ENCODE results near the gene NEURL2.

NEURL2 gene

DNA sequence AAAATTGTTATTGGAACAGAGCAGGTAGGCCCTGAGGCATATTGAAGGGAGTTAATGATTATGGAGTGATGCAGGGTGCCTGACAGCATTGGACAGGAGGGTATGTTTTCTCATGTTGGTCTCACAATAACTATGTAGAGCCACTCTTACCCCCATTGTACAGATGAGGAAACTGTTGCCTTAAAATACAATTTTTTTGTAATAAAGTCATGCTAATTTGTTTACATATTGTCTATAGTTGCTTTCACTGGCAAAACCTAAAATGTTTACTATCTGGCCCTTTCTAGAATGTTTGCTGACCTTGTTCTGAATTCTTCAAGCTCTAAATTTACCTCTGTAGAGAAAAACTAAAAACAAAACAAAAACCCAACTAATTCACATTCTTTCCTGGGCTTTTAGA, 39.5 kb downstream of the NEURL2 start:
- no peak overlapping the region for H3K4ac ChIP-seq (ENCODE audit: low read depth, low read length)
- H4K8ac ChIP-seq (ENCODE audit: low read depth, low read length): no peak overlapping the region
- H2BK12ac ChIP-seq (ENCODE audit: low read length): no peak overlapping the region
- no peak overlapping the region for H4K12ac ChIP-seq (ENCODE audit: low read depth, low read length)
- no peak overlapping the region for H3K23ac ChIP-seq (ENCODE audit: low read length)
- no peak overlapping the region for H2BK5ac ChIP-seq (ENCODE audit: low read depth, low read length, poor library complexity)
- H3K9me3 ChIP-seq (ENCODE audit: insufficient read depth, low read depth, low read length): no peaks in the 10 kb centered on the region
- H3K36me3 ChIP-seq (ENCODE audit: control insufficient read depth in 1 of 2, insufficient read depth in 2 of 2, low read length in 2 of 2): peaks cover 6 to 13% of the 10 kb centered on the region in 2 experiments
- H2BK120ac ChIP-seq (ENCODE audit: insufficient read depth, low read length, poor library complexity): no peak overlapping the region
- no peak overlapping the region for H3K14ac ChIP-seq (ENCODE audit: low read length)
- H3K18ac ChIP-seq (ENCODE audit: low read length): no peak overlapping the region
- H4K91ac ChIP-seq (ENCODE audit: low read depth, low read length): no peak overlapping the region
- H3K79me2 ChIP-seq (ENCODE audit: control insufficient read depth, insufficient read depth, low read length, poor library complexity): no peaks in the 10 kb centered on the region
- H3K4me3 ChIP-seq (ENCODE audit: low read depth, low read length): no peak overlapping the region
- no peak overlapping the region for H3K4me2 ChIP-seq (ENCODE audit: low read length)
- DNase-seq: no peak
- H3K27me3 ChIP-seq (ENCODE audit: insufficient read depth, low read length): no peaks in the 10 kb centered on the region
- no peaks in the 10 kb centered on the region for H3K4me1 ChIP-seq (ENCODE audit: control insufficient read depth in 1 of 2, insufficient read depth in 2 of 2, low read length in 2 of 2)
- no peak overlapping the region for H2AFZ ChIP-seq (ENCODE audit: insufficient read depth, low read length, poor library complexity)
- H3K9ac ChIP-seq (ENCODE audit: low read length): no peak overlapping the region
- no peak overlapping the region for H3K27ac ChIP-seq (ENCODE audit: low read depth, low read length)
- no peak overlapping the region for H2AK5ac ChIP-seq (ENCODE audit: low read length)
- no peaks in the 10 kb centered on the region for H3K79me1 ChIP-seq (ENCODE audit: low read length)

DNA sequence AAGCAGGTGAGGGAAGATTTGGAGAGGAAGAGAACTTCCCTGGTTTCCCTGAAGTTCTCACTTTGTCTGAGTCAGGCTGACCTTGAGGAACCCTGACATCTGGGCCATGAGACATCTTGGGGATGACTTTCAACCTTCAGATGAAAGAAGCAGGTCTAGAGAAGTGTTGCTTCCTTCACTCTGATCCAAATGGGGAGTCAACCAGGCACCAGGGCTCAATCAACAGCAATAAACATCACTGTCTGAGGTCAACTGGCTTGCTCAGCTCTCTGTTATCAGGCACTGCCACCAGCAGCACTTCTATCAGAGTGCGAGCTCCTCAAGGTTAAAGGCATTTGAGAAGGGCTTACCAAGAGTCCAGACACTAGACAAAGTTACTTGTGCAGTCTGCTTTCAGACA, 40.1 kb downstream of the NEURL2 start:
- H4K12ac ChIP-seq (ENCODE audit: low read depth, low read length): no peak overlapping the region

DNA sequence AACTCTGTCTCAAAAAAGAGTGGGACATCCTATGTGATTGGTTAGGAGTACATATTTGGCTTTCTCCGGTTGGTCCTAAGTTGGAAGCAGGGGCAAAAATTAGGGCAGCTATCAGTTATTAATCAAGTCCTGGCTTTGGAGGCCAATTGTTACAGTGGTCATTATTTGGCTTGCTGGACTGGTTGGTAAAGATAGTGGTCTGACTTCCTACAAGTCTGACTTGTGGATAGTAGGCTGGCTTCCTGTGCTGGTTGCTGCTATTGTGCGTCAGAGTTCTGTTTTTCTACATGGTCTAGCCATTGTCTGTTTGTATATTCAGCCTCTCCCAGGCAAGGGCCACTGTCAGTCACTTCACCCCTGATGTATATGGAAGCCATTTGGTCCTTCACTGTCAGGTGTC, 40.8 kb downstream of the NEURL2 start:
- Histone ChIP-seq H3K27me3 (ENCODE audit: insufficient read depth, low read length) (no peaks in the 10 kb centered on the region), H4K91ac (ENCODE audit: low read depth, low read length) (no peak overlapping the region), H4K8ac (ENCODE audit: low read depth, low read length) (no peak overlapping the region), H2AK5ac (ENCODE audit: low read length) (no peak overlapping the region), H3K79me2 (ENCODE audit: control insufficient read depth, insufficient read depth, low read length, poor library complexity) (no peaks in the 10 kb centered on the region), H3K4ac (ENCODE audit: low read depth, low read length) (no peak overlapping the region), H3K4me1 (ENCODE audit: control insufficient read depth in 1 of 2, insufficient read depth in 2 of 2, low read length in 2 of 2) (no peaks in the 10 kb centered on the region), H2BK120ac (ENCODE audit: insufficient read depth, low read length, poor library complexity) (no peak overlapping the region), H3K9ac (ENCODE audit: low read length) (no peak overlapping the region), H3K9me3 (ENCODE audit: insufficient read depth, low read depth, low read length) (no peaks in the 10 kb centered on the region), H3K4me3 (ENCODE audit: low read depth, low read length) (no peak overlapping the region), H2BK12ac (ENCODE audit: low read length) (no peak overlapping the region), H3K27ac (ENCODE audit: low read depth, low read length) (no peak overlapping the region), H2BK5ac (ENCODE audit: low read depth, low read length, poor library complexity) (no peak overlapping the region), H3K18ac (ENCODE audit: low read length) (no peak overlapping the region), H3K36me3 (ENCODE audit: control insufficient read depth in 1 of 2, insufficient read depth in 2 of 2, low read length in 2 of 2) (peaks cover 6 to 18% of the 10 kb centered on the region in 2 experiments), H3K4me2 (ENCODE audit: low read length) (no peak overlapping the region), H3K14ac (ENCODE audit: low read length) (no peak overlapping the region), H3K23ac (ENCODE audit: low read length) (no peak overlapping the region), H2AFZ (ENCODE audit: insufficient read depth, low read length, poor library complexity) (no peak overlapping the region), H3K79me1 (ENCODE audit: low read length) (no peaks in the 10 kb centered on the region), H4K12ac (ENCODE audit: low read depth, low read length) (no peak overlapping the region)
- DNase-seq: no peak
- no CpG with 5 or more reads among the region's 2 CpGs for WGBS (ENCODE audit: extremely low coverage, insufficient coverage, insufficient read length)

More for the DNA sequence above, 40.1 kb downstream of the NEURL2 start:
- no peak overlapping the region for H3K23ac ChIP-seq (ENCODE audit: low read length)
- no peak overlapping the region for H2BK12ac ChIP-seq (ENCODE audit: low read length)
- no peak for DNase-seq
- no peak overlapping the region for H2BK120ac ChIP-seq (ENCODE audit: insufficient read depth, low read length, poor library complexity)
- H4K91ac ChIP-seq (ENCODE audit: low read depth, low read length): no peak overlapping the region
- no peak overlapping the region for H3K18ac ChIP-seq (ENCODE audit: low read length)
- H2BK5ac ChIP-seq (ENCODE audit: low read depth, low read length, poor library complexity): no peak overlapping the region
- no peak overlapping the region for H3K4ac ChIP-seq (ENCODE audit: low read depth, low read length)
- no peak overlapping the region for H4K8ac ChIP-seq (ENCODE audit: low read depth, low read length)
- no peak overlapping the region for H2AK5ac ChIP-seq (ENCODE audit: low read length)
- H3K79me1 ChIP-seq (ENCODE audit: low read length): no peaks in the 10 kb centered on the region
- H3K4me3 ChIP-seq (ENCODE audit: low read depth, low read length): no peak overlapping the region
- H3K14ac ChIP-seq (ENCODE audit: low read length): no peak overlapping the region
- H3K36me3 ChIP-seq (ENCODE audit: control insufficient read depth in 1 of 2, insufficient read depth in 2 of 2, low read length in 2 of 2): peaks cover 6 to 15% of the 10 kb centered on the region in 2 experiments
- WGBS (ENCODE audit: extremely low coverage, insufficient coverage, insufficient read length): no CpG with 5 or more reads among the region's 1 CpG
- H3K9ac ChIP-seq (ENCODE audit: low read length): no peak overlapping the region
- no peak overlapping the region for H2AFZ ChIP-seq (ENCODE audit: insufficient read depth, low read length, poor library complexity)
- H3K4me1 ChIP-seq (ENCODE audit: control insufficient read depth in 1 of 2, insufficient read depth in 2 of 2, low read length in 2 of 2): no peaks in the 10 kb centered on the region
- H3K27me3 ChIP-seq (ENCODE audit: insufficient read depth, low read length): no peaks in the 10 kb centered on the region
- no peaks in the 10 kb centered on the region for H3K79me2 ChIP-seq (ENCODE audit: control insufficient read depth, insufficient read depth, low read length, poor library complexity)
- H3K4me2 ChIP-seq (ENCODE audit: low read length): no peak overlapping the region
- no peak overlapping the region for H3K27ac ChIP-seq (ENCODE audit: low read depth, low read length)
- H3K9me3 ChIP-seq (ENCODE audit: insufficient read depth, low read depth, low read length): no peaks in the 10 kb centered on the region

DNA sequence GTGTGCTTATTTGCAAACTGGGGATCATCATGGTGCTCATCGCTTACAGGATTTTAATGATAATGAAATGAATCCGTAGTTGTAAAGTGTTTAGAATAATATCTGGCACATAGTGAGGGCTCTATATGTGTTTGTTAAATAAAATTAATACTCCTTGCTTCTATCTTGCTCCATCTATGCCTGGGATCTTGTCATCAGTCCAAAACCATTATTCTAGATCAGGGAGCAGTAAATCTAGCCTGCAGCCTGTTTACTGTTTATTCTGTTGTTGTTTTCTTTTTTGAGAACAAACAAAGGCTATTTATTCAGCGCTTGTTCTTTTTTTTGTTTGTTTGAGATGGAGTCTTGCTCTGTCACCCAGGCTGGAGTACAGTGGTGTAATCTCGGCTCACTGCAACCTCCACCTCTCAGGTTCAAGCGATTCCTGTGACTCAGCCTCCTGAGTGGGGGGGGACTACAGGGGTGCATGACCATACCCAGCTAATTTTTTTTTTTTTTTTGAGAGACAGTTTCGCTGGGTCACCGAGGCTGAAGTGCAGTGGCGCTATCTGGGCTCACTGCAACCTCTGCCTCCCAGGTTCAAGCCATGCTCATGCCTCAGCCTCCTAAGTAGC, 41.9 kb downstream of the NEURL2 start:
- Histone ChIP-seq H3K79me1 (ENCODE audit: low read length) (no peaks in the 10 kb centered on the region), H4K8ac (ENCODE audit: low read depth, low read length) (no peak overlapping the region), H3K9me3 (ENCODE audit: insufficient read depth, low read depth, low read length) (no peaks in the 10 kb centered on the region), H2BK5ac (ENCODE audit: low read depth, low read length, poor library complexity) (no peak overlapping the region), H3K9ac (ENCODE audit: low read length) (no peak overlapping the region), H3K4me2 (ENCODE audit: low read length) (no peak overlapping the region), H4K91ac (ENCODE audit: low read depth, low read length) (no peak overlapping the region), H4K12ac (ENCODE audit: low read depth, low read length) (no peak overlapping the region), H3K36me3 (ENCODE audit: control insufficient read depth in 1 of 2, insufficient read depth in 2 of 2, low read length in 2 of 2) (peaks cover 10 to 14% of the 10 kb centered on the region in 2 experiments), H3K27ac (ENCODE audit: low read depth, low read length) (no peak overlapping the region), H2AFZ (ENCODE audit: insufficient read depth, low read length, poor library complexity) (no peak overlapping the region), H3K23ac (ENCODE audit: low read length) (no peak overlapping the region), H3K14ac (ENCODE audit: low read length) (no peak overlapping the region), H2AK5ac (ENCODE audit: low read length) (no peak overlapping the region), H2BK120ac (ENCODE audit: insufficient read depth, low read length, poor library complexity) (no peak overlapping the region), H3K4me1 (ENCODE audit: control insufficient read depth in 1 of 2, insufficient read depth in 2 of 2, low read length in 2 of 2) (no peaks in the 10 kb centered on the region), H3K4ac (ENCODE audit: low read depth, low read length) (no peak overlapping the region), H3K79me2 (ENCODE audit: control insufficient read depth, insufficient read depth, low read length, poor library complexity) (no peaks in the 10 kb centered on the region), H3K18ac (ENCODE audit: low read length) (no peak overlapping the region), H2BK12ac (ENCODE audit: low read length) (no peak overlapping the region), H3K27me3 (ENCODE audit: insufficient read depth, low read length) (no peaks in the 10 kb centered on the region), H3K4me3 (ENCODE audit: low read depth, low read length) (no peak overlapping the region)
- DNase-seq: no peak
- WGBS (ENCODE audit: extremely low coverage, insufficient coverage, insufficient read length): no CpG with 5 or more reads among the region's 8 CpGs

All from trophoblast cell (in vitro differentiated cells and primary cell).